Upper lobe of right lung (tissue), 1 donor: ENCODE results near the gene TSKU. TPM values are rescaled to one million over a fixed set of nuclear protein-coding genes. Genes with fewer than 3 reads are reported as not detected.
A peak's percentile ranks its signal among the peaks of the same experiment; 100 is the strongest.

Experiments
- ATAC-seq: fragments of 200-7000 bp; cut with Tn5 transposase; one replicate; pipeline ENCODE4 v1.9.1; 2020; ENCODE audit warnings: mild to moderate bottlenecking, moderate library complexity
- DNase-seq: peaks from one replicate; pipeline ENCODE4 v3.0.0-alpha.2; 2020
- H3K27ac ChIP-seq: fragments of 200-600 bp; one replicate; pipeline ENCODE4 v1.8.0; 2022
- H3K27me3 ChIP-seq: fragments of 200-600 bp; one replicate; pipeline ENCODE4 v1.8.0; 2022; ENCODE audit warnings: mild to moderate bottlenecking
- H3K36me3 ChIP-seq: fragments of 200-600 bp; one replicate; pipeline ENCODE4 v1.8.0; 2022
- H3K4me1 ChIP-seq: fragments of 200-600 bp; one replicate; pipeline ENCODE4 v1.8.0; 2022
- H3K4me3 ChIP-seq: fragments of 200-600 bp; one replicate; pipeline ENCODE4 v1.8.0; 2022; ENCODE audit warnings: mild to moderate bottlenecking
- H3K9me3 ChIP-seq: fragments of 200-600 bp; one replicate; pipeline ENCODE4 v1.8.0; 2022
- intact Hi-C: fragments of 100-400 bp; cut with DNase I; formaldehyde crosslinking; loops from one replicate; pipeline ENCODE4 v1.11.0; 2022
- total RNA-seq: library from RNA; stranded (reverse); fragmentation: NEBNext Ultra II Directional; extraction: Animal tissue kit (Norgen Biotek cat#: 25700); gene quantifications from one replicate; pipeline ENCODE4 v1.2.1, GENCODE V29; 2021
- TF ChIP-seq, protein P1 (sequence below): fragments of 200-600 bp; IDR thresholded peaks from one replicate; pipeline ENCODE4 v1.8.0; 2022; ENCODE audit warnings: antibody characterized with exemption
- donor health status: DM: no; HTN: yes; CAD: no; lungs with severe emphysema.

TSKU gene
- total RNA-seq, 1 donor from 2014 or later: 18.1 TPM

DNA sequence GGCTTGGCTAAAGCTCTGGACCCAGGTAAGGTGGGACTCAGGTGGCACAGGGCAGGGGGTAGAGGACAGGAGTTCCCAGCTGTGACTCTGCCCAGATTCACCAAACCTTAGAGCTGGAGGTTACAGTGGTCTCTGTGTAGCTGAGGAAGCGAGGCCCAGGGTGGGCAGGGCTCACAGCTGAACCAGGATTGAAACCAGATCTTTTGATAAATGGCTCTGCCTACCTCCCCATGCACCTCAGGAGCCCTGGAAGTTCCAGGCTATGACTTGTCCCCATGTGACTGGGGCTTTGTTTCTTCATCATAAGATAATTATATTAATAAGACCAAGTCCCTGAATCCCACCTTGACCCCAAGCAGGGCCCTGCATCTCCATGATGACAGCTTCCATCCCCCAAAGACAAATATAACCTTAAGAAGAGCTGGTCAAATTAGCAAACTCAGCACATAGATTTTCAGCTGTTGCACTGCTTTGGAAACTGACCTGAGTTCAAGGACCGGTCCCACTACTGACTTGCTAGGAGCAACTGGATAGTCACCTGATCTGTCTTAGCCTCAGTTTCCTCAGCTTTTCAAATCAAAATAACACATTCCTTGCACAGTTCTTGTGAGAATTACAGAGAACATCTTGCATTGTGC is 21.3 kb upstream of the TSKU start:
- Histone ChIP-seq H3K27ac (no peak overlapping the region), H3K4me3 (no peak overlapping the region), H3K36me3 (no peaks in the 10 kb centered on the region), H3K9me3 (no peaks in the 10 kb centered on the region), H3K4me1 (peaks cover 19% of the 10 kb centered on the region), H3K27me3 (no peaks in the 10 kb centered on the region)
- no peak for ATAC-seq
- intact Hi-C loops: no loop called here
- no peak for DNase-seq
- TF ChIP-seq, protein P1, sequence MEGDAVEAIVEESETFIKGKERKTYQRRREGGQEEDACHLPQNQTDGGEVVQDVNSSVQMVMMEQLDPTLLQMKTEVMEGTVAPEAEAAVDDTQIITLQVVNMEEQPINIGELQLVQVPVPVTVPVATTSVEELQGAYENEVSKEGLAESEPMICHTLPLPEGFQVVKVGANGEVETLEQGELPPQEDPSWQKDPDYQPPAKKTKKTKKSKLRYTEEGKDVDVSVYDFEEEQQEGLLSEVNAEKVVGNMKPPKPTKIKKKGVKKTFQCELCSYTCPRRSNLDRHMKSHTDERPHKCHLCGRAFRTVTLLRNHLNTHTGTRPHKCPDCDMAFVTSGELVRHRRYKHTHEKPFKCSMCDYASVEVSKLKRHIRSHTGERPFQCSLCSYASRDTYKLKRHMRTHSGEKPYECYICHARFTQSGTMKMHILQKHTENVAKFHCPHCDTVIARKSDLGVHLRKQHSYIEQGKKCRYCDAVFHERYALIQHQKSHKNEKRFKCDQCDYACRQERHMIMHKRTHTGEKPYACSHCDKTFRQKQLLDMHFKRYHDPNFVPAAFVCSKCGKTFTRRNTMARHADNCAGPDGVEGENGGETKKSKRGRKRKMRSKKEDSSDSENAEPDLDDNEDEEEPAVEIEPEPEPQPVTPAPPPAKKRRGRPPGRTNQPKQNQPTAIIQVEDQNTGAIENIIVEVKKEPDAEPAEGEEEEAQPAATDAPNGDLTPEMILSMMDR: no peak

DNA sequence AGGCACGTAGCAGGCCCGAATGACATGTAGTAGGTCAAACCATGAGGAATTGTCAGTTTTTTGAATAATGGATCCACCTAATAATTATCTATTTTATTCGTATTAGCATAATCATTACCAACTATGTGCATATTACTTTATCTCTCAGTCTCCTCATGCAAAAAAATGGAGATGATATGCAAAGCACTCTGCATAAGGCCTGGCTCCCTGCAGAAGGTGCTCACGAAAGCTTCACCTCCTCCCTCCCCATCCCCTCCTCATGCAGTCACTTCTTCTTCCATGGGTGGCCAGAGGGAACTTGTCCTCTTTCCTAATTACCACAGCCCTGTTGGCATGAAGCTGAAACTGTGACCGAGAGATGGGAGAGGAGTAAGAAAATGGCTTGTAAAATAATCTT is 20.8 kb upstream of the TSKU start:
- no peak for ATAC-seq

DNA sequence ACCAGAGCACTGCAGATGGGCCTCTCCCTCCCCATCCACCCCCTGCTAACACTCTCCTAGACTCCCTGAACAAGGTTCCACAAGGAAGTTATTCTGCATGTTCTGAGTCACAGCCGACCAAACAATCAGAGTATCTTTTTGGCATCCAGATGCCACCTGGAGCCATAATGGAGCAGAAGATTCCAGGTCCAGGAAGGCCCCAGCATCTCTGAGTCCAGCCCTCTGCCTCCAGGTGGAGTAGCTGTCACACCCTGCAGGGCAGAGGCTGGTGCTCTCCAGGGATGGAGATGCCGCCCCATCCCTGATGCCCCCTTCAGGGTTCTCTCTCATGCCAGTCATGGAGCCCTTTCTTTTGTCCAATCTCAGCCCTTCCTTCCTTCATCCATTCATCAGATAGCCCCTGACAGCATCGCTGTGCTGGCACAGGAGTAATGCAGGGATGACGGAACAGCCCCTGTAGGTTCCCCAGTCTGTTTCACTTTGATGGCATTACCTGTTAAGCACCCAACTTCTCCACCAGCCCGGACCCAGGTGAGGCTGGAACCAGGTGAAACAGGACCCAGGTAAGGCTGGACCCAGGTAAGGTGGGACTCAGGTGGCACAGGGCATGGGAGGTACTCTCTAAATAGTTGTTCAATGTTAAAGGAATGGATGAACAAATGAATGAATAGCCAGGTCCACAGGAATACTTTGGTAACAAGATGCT is 20.1 kb upstream of the TSKU start:
- no peak overlapping the region for H3K27ac ChIP-seq
- TF ChIP-seq, protein P1: no peak

More for the DNA sequence above, 20.8 kb upstream of the TSKU start:
- Histone ChIP-seq H3K4me1 (peaks cover 21% of the 10 kb centered on the region), H3K27me3 (no peaks in the 10 kb centered on the region), H3K4me3 (no peak overlapping the region), H3K27ac (no peak overlapping the region), H3K9me3 (no peaks in the 10 kb centered on the region), H3K36me3 (no peaks in the 10 kb centered on the region)
- no peak for DNase-seq
- TF ChIP-seq, protein P1: no peak
- intact Hi-C loops: no loop called here

GRCh38 chr11:76763573-76764346 is 19.4 kb upstream of the TSKU start:
- no peaks in the 10 kb centered on the region for H3K36me3 ChIP-seq
- H3K4me1 ChIP-seq: peaks cover 35% of the 10 kb centered on the region
- no peak overlapping the region for H3K4me3 ChIP-seq
- intact Hi-C loops: no loop called here
- DNase-seq (no peak), ATAC-seq (peak; percentile 5)
- no peaks in the 10 kb centered on the region for H3K27me3 ChIP-seq
- no peak overlapping the region for H3K27ac ChIP-seq
- no peaks in the 10 kb centered on the region for H3K9me3 ChIP-seq
- TF ChIP-seq, protein P1: no peak

More for the DNA sequence above, 20.1 kb upstream of the TSKU start:
- H3K4me3 ChIP-seq: no peak overlapping the region
- no peaks in the 10 kb centered on the region for H3K9me3 ChIP-seq
- ATAC-seq (no peak), DNase-seq (no peak)
- no peaks in the 10 kb centered on the region for H3K36me3 ChIP-seq
- H3K27me3 ChIP-seq: no peaks in the 10 kb centered on the region
- intact Hi-C loops: no loop called here
- peaks cover 27% of the 10 kb centered on the region for H3K4me1 ChIP-seq

DNA sequence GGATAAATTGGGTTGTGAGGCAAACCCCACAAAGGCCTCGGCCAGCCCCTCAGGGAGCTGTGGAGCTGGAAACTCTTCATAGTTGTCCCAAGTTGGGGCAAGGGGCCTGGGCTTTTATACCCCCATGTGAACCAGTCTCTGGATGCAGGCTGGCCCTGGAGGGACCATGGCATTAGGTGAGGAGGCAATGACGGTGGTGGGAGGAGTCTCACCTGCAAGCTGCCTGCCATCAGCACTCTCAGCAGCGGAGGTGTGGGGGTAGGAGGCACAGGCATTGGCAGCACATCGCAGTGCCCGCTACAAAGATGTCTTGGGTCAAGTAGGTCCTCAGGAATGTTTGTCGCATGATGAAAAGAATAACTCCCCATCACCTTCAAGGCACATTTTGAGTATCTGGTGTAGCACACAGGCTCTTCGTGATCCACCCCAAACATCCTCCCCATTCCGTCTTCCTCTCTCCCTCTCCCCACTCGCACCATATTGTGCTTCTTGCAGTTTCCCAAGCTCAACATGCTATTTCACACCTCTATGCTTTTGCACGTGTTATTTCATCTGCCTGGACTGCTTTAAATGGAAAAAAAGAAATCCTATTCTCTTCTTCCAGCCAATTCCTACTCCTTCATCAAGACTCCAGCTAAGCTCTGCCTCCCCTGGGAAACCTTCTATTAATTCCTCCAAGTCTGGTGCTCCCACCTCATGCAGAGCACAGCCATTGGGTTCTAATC is 18.1 kb upstream of the TSKU start:
- Histone ChIP-seq H3K4me1 (peaks cover 48% of the 10 kb centered on the region), H3K4me3 (no peak overlapping the region), H3K36me3 (no peaks in the 10 kb centered on the region), H3K27me3 (no peaks in the 10 kb centered on the region), H3K27ac (no peak overlapping the region), H3K9me3 (no peaks in the 10 kb centered on the region)
- ATAC-seq (no peak), DNase-seq (no peak)
- intact Hi-C loops: no loop called here
- TF ChIP-seq, protein P1: no peak
